ENCODE measurements around the gene EFNB3. TPM values are rescaled to one million over a fixed set of nuclear protein-coding genes. Genes with fewer than 3 reads are reported as not detected.

The EFNB3 gene
- total RNA-seq, 2 donors from 2014 or later = not detected

- Histone ChIP-seq H3K4me3 (no peak overlapping the region), H3K4me1 (ENCODE audit: control insufficient read depth in 1 of 2, low read depth in 2 of 2) (peaks cover 7 to 15% of the 10 kb centered on the region in 2 donors), H3K27ac (no peak overlapping the region), H3K27me3 (replicated peaks; ENCODE audit: insufficient read depth) (peaks cover 8% of the 10 kb centered on the region), H3K9me3 (no peaks in the 10 kb centered on the region), H3K36me3 (peaks cover 5% of the 10 kb centered on the region)
- no peak for TF ChIP-seq CTCF (IDR thresholded peaks at IDR 0.05)
- DNase-seq (ENCODE audit: low spot score) = no peak
- ATAC-seq (ENCODE audit: insufficient number of reproducible peaks, low FRiP score, low read depth) = no peak
Measured at GRCh38 chr17:7702776-7703175, 2.2 kb upstream of the EFNB3 start.

GRCh38 chr17:7703584-7704479 is 1.2 kb upstream of the EFNB3 start:
- H3K9me3 ChIP-seq = no peaks in the 10 kb centered on the region
- H3K4me1 ChIP-seq (ENCODE audit: control insufficient read depth in 1 of 2, low read depth in 2 of 2) = peaks cover 7 to 15% of the 10 kb centered on the region in 2 donors
- ATAC-seq (ENCODE audit: insufficient number of reproducible peaks, low FRiP score, low read depth) (peak; percentile 40), DNase-seq (ENCODE audit: low spot score) (no peak)
- peaks cover 8% of the 10 kb centered on the region for H3K27me3 ChIP-seq (replicated peaks; ENCODE audit: insufficient read depth)
- no peak for TF ChIP-seq CTCF (IDR thresholded peaks at IDR 0.05)
- H3K27ac ChIP-seq = no peak overlapping the region
- H3K36me3 ChIP-seq = peaks cover 5% of the 10 kb centered on the region
- H3K4me3 ChIP-seq = no peak overlapping the region

GRCh38 chr17:7705269-7706255 is 560 bp downstream of the EFNB3 start:
- Histone ChIP-seq H3K4me1 (ENCODE audit: control insufficient read depth in 1 of 2, low read depth in 2 of 2) (peaks cover 7 to 15% of the 10 kb centered on the region in 2 donors), H3K27ac (no peak overlapping the region), H3K9me3 (no peaks in the 10 kb centered on the region), H3K27me3 (replicated peaks; ENCODE audit: insufficient read depth) (peaks cover 8% of the 10 kb centered on the region), H3K4me3 (peak overlapping the region; percentile 52), H3K36me3 (peaks cover 5% of the 10 kb centered on the region)
- ATAC-seq (ENCODE audit: insufficient number of reproducible peaks, low FRiP score, low read depth) = no peak
- DNase-seq (ENCODE audit: low spot score) = no peak
- no peak for TF ChIP-seq CTCF (IDR thresholded peaks at IDR 0.05)

- Histone ChIP-seq H3K4me3 (no peak overlapping the region), H3K27ac (no peak overlapping the region), H3K36me3 (peaks cover under 1% of the 10 kb centered on the region), H3K9me3 (no peaks in the 10 kb centered on the region), H3K27me3 (replicated peaks; ENCODE audit: insufficient read depth) (peaks cover 8% of the 10 kb centered on the region), H3K4me1 (ENCODE audit: control insufficient read depth in 1 of 2, low read depth in 2 of 2) (peaks cover 7 to 15% of the 10 kb centered on the region in 2 donors)
- DNase-seq (ENCODE audit: low spot score) (no peak), ATAC-seq (ENCODE audit: insufficient number of reproducible peaks, low FRiP score, low read depth) (no peak)
- TF ChIP-seq CTCF (IDR thresholded peaks at IDR 0.05) = no peak
Measured at GRCh38 chr17:7706631-7707354, 1.8 kb downstream of the EFNB3 start.

Measured in thoracic aorta (tissue), 2 donors.